Stimulated activated CD8-positive, alpha-beta memory T cell treated with anti-CD3 and anti-CD28 coated beads, Interleukin-4, amount 100 ng/mL, for 1 hour (primary cell): ENCODE data around the gene PCDHGA5.
"Not testable (repeated sequence)": the region's sequence is repeated elsewhere in the genome, so short reads cannot be mapped to it uniquely, and the experiment has no call there.

Source experiments
- DNase-seq, 2 donors: peaks; one replicate each; pipeline ENCODE4 v3.0.0-alpha.2; 2020; ENCODE audit warnings: low read depth in 2 of 2, low spot score in 1 of 2

Gene PCDHGA5

DNA sequence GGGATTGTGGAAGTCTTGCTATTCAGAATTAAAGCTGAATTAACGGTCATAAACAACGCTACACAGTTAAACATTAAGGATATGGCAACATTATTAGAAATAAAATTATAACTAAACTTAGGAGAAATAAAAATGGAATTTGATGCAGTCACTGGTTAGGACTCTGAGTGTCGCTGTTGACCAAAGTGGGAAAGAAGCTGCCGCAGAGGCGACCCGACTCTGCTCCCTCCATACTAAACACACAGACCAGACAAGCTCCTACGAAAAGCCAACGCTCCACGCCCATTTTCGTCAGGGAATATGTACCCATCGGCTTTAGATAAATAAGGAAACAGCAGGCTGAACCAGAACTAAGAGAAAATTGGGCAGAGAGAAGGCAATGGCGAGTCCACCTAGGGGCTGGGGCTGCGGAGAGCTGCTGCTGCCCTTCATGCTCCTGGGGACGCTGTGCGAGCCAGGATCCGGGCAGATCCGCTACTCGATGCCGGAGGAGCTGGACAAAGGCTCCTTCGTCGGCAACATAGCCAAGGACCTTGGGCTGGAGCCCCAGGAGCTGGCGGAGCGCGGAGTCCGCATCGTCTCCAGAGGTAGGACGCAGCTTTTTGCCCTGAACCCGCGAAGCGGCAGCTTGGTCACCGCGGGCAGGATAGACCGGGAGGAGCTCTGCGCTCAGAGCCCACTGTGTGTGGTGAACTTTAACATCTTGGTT lies at the start of gene PCDHGA5:
TSS of gene PCDHGA5 (plus strand) at position 211 of the 709 bp plus-strand sequence. CDS start at position 380, 169 bp downstream.
- DNase-seq: no peak

DNA sequence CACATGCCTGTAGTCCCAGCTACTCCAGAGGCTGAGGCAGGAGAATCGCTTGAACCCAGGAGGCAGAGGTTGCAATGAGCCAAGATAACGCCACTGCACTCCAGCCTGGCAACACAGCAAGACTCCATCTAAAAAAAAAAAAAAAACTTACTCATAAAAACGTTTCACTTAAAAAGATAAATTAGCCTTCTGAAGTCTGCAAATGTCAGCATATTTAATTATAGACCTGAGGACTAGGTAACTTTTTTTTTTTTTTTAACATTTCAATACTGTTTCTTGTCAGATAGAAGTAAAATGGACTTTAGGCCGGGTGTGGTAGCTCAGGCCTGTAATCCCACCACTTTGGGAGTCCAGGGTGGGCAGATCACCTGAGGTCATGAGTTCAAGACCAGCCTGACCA lies 47.0 kb upstream of the PCDHGA5 start:
- DNase-seq: not testable (repeated sequence)

DNA sequence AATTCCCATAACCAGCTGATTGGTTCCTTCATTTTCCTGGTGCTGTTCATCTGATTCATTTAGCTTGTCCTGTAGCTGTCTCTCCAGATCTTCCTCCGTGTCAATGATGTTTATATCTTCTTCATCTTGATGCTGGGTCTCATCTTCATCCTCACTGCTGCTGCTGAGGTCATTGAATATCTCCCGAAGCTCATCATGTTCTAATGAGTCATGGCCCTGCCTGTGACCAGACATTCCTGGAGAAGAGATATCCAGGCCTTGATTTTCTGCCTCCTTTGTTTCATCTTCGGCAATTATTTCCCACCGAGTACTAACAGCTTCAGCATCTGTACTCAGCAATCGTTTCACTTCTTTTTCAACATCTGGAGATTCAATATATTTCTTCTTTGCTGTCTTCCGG lies 44.8 kb upstream of the PCDHGA5 start:
- DNase-seq: no peak

DNA sequence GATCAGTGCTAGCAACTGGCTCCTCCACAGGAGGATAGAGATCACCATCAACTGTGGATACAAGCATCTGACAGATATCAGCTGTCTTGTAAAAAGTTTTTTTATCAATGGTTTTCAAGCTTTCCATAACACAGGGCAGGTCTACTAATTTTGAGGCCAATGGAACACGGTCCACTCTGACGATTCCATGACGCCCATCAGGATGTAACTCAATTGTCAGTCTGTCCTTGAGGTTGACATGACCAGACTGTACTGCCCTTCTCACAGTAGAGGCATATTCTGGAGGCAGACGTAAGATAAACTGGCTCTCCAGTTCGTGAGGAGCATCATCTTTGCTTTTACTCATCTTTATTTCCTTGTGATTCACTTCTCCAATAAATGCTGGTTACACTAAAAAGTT lies 44.3 kb upstream of the PCDHGA5 start:
- DNase-seq: no peak

DNA sequence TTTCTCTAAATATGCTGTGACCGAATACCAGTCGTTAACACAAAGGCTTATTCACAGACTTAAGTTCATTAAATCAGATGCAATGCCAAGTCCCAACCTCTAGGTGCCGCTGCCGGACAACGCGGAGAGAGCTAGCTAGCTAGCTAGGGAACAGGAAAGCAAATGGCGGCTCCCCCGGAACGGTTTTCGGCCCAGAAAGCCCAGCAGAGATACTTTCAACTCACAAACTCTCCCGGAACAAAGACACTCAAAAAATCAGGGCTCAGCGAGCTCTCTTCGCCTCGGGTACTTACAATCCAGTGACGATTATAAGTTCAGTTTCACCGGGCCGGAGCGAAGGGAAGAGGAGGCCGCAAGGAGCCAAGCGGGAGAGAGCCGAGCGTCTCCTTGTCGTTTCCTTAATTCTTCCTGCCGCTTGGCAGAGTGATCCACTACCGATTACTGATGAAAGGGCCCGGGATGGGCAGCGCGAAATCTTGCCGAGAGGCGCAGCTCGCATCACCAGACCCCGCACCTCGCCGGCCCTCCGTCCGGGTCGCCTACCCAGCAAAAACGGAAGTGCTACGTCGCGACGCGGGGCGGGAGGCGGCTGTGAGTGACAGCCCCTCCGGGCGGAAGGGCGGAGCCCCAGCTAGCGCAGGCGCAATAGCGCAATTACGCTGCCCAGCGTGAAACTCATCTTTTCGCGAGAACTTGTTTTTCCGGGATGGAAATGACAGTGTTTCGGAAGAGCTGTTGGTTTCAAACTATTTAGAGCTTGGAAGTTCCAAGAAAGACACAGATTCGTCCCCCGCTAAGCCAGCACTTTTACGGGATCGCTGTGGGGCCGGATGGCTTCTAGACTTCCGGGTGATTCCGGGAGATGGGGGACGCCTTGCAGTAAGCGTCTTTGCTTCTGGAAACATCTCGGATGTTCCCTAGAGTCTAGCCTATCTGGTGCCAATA lies 43.5 kb upstream of the PCDHGA5 start, which contains the start of gene TAF7:
TSS of gene TAF7 (minus strand) at position 560 of the 945 bp plus-strand sequence. CDS start 740 bp downstream, outside the sequence.
- DNase-seq: peak; percentile 78 to 86

DNA sequence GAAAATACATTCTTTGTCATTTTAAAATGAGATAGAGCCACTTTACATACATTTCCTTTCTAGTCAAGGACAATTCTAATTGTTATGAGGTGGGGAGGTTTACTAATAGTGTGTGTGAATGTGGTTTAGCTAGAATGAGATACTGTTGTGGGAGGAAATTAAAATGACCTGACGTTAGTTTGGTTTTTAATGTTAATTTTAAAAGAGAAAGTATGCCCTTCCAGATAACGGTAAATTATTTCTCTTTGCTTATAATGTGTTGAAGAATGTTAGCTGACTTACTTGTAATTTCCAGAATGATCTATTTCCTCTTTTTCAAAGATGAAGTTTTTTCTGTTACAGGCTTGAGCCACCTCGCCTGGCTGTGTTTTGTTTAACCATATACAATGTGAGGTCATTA lies 41.7 kb upstream of the PCDHGA5 start:
- DNase-seq: no peak

DNA sequence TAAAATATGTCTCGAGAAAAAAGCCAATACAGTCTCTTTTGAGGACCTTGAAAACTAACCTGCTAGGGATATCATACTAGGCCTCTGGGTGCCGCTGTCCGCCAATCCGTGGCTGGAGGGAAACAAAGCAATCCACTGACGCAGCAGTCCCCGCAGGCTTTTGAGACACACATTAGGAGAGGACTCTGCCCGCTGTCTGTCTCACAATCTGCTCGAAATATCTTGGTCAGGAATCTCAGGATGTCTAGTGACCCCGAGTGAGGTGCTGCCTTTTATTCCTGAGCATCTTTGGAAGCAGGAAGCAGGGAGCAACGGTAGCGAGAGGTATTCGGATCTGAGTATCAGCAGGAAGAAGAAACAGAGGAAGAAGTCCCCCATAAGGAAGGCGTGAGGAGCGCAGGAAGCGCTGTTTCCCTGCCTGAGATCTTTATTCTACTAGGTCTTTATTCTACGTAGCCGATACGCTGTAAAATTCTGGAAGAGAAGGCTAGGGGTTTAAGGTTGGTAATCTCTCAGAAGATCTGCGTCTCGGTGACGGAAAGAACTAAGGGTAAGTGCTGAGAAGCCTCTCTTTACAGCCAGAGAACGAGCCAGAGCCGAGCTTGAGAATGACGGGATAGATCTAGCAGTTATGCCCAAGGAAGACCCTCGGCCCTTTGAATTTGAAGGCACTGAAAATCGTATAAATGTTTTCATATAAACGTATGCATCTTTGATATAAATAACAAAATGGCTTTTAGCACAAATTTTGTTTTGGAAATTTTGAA lies 37.7 kb upstream of the PCDHGA5 start:
- peak; percentile 33 to 54 for DNase-seq

DNA sequence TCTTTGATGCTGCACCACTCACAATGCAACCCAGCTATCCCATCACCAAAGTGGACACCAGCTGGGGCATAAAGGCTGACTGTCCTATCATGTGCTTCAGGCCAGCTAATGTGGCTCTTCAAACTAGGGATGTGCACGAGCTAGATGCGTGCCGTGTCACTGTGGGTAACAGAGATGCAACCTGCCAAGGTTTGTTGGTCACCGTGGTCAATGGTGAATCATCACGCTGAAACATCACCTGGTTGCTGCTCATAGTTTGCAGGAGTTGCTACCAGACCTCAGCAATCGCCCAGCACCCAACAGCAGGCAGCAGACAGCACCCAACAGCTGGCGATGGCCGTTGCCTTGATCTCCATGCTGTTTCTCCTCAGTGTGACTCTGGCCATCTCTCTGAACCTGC lies 35.7 kb upstream of the PCDHGA5 start:
- no peak for DNase-seq

DNA sequence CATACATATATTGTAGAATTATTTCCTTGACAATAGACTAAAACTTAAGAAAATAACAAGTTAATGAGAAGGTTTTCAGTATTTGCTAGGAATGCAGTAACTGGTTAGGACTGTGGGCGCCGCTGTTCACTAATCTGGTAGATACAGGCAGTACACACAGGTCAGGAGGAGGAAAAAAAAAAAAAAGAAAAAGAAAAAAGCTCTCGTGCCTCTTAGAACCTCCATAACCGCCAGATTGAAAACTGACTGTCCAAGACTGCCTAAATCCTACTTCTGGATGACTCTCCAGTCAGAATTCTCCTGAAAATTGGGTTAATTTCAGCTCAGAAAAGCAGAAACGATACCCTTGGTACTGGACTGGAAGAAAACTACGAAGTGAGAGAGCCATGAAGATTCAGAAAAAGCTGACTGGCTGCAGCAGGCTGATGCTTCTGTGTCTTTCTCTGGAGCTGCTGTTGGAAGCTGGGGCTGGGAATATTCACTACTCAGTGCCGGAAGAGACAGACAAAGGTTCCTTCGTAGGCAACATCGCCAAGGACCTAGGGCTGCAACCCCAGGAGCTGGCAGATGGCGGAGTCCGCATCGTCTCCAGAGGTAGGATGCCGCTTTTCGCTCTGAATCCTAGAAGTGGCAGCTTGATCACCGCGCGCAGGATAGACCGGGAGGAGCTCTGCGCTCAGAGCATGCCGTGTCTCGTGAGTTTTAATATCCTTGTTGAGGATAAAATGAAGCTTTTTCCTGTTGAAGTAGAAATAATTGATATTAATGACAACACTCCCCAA lies 33.5 kb upstream of the PCDHGA5 start, which contains the start of gene PCDHGA1:
TSS of gene PCDHGA1 (plus strand) at position 216 of the 782 bp plus-strand sequence.
- no peak for DNase-seq

DNA sequence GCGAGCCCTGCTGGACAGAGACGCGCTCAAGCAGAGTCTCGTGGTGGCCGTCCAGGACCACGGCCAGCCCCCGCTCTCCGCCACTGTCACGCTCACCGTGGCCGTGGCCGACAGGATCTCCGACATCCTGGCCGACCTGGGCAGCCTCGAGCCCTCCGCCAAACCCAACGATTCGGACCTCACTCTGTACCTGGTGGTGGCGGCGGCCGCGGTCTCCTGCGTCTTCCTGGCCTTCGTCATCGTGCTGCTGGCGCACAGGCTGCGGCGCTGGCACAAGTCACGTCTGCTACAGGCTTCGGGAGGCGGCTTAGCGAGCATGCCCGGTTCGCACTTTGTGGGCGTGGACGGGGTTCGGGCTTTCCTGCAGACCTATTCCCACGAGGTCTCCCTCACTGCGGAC lies 31.4 kb upstream of the PCDHGA5 start:
- not testable (repeated sequence) for DNase-seq

DNA sequence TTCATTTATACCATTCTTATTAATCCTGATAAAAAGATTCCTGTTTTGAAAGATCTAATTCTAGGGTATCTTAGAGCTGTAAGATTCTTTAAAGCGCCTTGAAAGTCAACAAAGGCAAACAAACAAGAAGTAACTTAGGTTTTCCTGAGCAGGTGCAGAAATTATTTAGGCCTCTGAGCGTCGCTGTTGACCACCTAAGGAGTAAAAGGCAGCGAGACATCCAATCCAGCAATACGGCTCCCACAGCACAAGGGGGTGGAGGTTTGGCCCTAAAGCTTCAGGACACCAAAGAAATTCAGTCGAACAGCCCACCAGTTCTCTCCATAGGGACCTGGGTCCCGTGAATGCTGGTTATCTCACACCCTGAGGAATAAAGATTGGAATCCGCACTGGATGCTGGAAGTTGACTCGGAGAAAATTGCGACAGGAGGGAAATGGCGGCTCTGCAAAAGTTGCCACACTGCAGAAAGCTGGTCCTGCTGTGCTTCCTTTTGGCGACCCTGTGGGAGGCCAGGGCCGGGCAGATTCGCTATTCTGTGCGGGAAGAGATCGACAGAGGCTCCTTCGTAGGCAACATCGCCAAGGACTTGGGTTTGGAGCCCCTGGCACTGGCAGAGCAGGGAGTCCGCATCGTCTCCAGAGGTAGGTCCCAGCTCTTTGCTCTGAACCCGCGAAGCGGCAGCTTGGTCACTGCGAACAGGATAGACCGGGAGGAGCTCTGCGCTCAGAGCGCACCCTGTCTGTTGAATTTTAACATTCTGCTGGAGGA lies 25.2 kb upstream of the PCDHGA5 start, which contains the start of gene PCDHGA2:
TSS of gene PCDHGA2 (plus strand) at position 223 of the 769 bp plus-strand sequence.
- DNase-seq: no peak

DNA sequence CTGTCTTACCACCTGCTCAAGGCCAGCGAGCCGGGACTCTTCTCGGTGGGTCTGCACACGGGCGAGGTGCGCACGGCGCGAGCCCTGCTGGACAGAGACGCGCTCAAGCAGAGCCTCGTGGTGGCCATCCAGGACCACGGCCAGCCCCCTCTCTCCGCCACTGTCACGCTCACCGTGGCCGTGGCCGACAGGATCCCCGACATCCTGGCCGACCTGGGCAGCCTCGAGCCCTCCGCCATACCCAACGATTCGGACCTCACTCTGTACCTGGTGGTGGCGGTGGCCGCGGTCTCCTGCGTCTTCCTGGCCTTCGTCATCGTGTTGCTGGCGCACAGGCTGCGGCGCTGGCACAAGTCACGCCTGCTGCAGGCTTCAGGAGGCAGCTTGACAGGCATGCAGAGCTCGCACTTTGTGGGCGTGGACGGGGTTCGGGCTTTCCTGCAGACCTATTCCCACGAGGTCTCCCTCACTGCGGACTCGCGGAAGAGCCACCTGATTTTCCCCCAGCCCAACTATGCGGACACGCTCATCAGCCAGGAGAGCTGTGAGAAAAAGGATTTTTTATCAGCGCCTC lies 23.1 kb upstream of the PCDHGA5 start:
- DNase-seq: not testable (repeated sequence)

DNA sequence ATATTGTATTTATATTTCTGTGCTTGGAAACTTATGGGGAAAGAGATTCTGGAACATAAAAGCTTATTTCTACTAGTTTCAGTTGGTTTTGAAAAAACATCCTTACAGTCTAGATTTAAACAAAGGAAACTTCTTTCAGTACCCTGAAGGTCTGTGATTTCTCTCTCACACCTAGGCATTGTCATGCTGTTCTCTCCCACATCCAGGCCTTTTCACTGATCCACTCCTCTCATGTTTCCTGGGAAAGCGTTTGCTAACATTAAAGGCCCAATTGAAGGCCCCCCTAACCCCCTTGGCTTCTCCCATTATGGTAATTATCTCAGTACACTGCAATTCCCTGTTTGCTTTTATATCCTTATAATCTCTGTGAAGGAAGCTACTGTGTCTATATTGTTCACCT lies 21.2 kb upstream of the PCDHGA5 start:
- DNase-seq: no peak

DNA sequence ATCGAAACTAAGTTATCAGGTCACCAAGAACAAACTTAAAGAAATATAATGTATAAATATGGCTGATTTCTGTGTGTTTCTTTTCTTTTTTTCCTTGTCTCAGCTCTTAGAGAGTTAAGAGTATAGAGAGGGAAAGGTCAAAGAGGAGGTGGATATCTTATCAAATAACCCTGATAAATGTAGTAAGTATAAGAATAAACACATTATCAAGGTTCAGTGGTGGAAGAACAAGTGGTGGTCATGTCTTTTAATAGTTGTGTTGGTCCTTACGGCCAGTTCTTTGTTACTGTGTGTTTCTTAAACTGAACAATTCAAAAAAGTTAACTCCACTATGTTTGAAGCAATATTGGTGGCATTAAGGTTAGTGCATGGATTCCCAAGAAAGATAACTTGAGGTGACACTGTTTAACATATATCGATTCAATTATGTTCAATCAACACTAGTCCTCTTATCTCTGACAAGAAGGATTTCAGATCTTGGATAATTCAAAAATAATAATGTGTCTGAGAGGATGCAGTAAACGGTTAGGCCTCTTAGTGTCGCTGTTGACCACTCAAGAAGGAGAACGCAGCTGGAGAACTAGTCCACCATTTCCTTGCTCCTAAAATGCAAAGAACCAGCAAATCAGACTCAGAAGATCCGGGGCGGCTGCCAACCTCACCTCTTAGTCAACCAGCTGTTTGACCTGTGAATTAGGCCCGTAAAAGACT lies 20.6 kb upstream of the PCDHGA5 start, which contains the start of gene PCDHGA3:
TSS of gene PCDHGA3 (plus strand) at position 588 of the 711 bp plus-strand sequence. CDS start 205 bp downstream, outside the sequence.
- DNase-seq: no peak

DNA sequence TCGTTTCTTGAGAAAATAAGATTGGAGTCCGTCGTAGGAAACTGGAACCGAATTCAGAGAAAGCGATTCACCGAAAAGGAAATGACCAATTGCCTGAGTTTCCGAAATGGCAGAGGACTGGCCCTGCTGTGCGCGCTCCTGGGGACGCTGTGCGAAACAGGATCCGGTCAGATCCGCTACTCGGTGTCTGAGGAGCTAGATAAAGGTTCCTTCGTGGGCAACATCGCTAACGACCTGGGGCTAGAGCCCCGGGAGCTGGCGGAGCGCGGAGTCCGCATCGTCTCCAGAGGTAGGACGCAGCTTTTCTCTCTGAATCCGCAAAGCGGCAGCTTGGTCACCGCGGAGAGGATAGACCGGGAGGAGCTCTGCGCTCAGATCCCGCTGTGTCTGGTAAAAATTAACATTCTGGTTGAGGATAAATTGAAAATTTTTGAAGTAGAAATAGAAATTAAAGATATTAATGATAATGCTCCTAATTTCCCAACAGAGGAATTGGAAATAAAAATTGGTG lies 20.0 kb upstream of the PCDHGA5 start:
- DNase-seq: no peak

DNA sequence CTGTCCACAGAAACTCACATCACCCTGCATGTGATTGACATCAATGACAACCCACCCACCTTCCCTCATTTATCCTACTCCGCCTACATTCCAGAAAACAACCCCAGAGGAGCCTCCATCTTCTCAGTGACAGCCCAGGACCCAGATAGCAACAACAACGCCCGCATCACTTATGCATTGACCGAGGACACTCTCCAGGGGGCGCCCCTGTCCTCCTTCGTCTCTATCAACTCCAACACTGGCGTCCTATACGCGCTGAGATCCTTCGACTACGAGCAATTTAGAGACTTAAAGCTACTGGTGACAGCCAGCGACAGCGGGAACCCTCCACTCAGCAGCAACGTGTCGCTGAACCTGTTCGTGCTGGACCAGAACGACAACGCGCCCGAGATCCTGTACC lies 18.6 kb upstream of the PCDHGA5 start:
- DNase-seq: no peak

DNA sequence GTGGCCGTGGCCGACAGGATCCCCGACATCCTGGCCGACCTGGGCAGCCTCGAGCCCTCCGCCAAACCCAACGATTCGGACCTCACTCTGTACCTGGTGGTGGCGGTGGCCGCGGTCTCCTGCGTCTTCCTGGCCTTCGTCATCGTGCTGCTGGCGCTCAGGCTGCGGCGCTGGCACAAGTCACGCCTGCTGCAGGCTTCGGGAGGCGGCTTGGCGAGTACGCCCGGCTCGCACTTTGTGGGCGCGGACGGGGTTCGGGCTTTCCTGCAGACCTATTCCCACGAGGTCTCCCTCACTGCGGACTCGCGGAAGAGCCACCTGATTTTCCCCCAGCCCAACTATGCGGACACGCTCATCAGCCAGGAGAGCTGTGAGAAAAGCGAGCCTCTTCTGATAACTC lies 17.9 kb upstream of the PCDHGA5 start:
- DNase-seq: not testable (repeated sequence)
